ENCODE data around the gene PRSS2.

Gene PRSS2

GRCh38 chr7:142788303-142789289 is 17.8 kb downstream of the PRSS2 start:
- no peak for DNase-seq

DNA sequence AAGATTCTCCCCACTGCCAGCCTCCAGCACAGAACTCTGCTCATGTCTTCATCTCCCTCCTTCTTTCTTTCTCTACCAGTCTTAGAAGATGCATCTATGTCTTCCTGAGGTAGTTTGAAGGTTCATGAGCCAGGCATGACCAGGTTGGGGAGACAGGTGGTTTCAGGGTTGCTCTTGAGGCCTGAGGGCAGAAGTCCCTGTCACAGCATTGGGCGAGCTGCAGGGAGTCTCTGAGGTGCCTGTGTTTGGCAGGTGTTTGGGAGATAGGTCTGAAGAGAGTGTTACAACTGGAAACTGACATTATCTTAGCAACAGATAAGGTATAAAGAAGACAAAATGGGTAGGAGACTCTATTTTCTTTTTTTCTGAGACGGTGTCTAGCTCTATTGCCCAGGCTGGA is 18.7 kb downstream of the PRSS2 start:
- DNase-seq = no peak

DNA sequence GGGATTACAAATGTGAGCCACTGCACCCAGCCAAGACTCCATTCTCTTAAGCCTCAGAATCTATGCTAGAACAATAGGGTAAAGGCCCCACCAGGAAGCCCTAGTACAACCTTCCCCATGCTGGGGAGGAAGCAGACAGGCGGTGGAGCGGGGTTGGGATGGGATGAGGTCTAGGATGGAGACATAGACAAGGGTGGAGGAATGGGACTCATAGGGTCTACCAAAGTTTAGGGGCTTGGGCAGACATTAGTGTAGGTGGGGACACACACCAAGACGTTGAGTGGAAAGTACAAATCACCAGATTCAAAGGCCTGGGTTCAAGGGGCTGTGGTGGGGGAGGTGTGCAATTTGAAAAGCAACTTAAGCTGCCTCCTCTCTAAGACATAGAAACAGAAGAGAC is 19.3 kb downstream of the PRSS2 start:
- DNase-seq = no peak

GRCh38 chr7:142790555-142790954 is 19.8 kb downstream of the PRSS2 start:
- no peak for DNase-seq

GRCh38 chr7:142791502-142791901 is 20.7 kb downstream of the PRSS2 start:
- no peak for DNase-seq

DNA sequence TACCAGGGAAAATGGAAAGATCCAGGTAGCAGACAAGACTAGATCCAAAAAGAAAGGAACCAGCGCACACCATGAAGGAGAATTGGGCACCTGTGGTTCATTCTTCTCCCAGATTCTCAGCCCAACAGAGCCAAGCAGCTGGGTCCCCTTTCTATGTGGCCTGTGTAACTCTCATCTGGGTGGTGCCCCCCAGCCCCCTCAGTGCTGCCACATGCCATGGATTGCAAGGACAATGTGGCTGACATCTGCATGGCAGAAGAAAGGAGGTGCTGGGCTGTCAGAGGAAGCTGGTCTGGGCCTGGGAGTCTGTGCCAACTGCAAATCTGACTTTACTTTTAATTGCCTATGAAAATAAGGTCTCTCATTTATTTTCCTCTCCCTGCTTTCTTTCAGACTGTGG is 21.4 kb downstream of the PRSS2 start:
- no peak for DNase-seq

- DNase-seq = no peak
Measured at GRCh38 chr7:142792593-142792992, 21.8 kb downstream of the PRSS2 start.

- DNase-seq = no peak
Measured at GRCh38 chr7:142793156-142793555, 22.4 kb downstream of the PRSS2 start.

DNA sequence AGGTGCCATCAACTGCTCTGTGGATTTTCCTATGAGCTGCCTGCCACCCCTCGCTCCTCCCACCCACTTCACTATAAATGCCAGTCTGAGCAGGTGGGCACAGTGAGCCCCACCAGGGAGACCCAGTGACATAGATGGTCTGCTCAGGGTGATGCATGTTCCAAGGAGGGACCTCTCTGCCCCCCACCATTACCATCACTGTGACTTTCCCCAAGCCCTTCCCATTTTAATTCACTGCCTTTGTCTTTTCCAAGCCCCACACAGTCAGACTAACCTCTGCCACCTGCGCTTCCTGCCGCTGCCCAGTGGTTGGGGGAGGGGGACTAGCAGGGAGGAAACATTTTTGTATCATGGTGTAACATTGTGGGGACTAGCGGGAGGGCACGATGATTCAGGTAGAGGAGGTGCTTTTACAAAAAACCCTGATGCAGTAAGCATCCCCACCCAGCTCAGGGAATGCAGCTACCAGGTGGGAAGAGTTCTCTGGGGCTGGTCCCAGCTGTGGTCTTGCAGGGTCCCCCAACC is 24.6 kb downstream of the PRSS2 start:
- DNase-seq = peak; percentile 62

DNA sequence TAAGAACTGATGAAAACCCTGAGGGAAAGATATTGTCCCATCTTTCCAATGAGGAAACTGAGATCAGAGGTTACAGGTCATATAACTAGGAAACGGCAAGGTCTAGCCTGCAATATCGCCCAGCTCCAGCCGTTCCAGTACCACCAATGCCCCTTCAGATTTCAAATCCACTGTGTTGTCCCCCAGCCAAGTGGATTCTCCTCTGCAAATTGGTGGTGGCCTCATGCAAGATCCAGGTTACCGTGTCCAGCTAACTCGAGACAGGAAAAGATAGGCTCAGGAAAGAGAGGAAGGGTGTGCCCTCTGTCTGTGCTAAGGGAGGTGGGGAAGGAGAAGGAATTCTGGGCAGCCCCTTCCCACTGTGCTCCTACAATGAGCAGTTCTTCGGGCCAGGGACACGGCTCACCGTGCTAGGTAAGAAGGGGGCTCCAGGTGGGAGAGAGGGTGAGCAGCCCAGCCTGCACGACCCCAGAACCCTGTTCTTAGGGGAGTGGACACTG is 25.3 kb downstream of the PRSS2 start:
- no peak for DNase-seq

GRCh38 chr7:142796501-142797390 is 26.0 kb downstream of the PRSS2 start:
- no peak for DNase-seq

DNA sequence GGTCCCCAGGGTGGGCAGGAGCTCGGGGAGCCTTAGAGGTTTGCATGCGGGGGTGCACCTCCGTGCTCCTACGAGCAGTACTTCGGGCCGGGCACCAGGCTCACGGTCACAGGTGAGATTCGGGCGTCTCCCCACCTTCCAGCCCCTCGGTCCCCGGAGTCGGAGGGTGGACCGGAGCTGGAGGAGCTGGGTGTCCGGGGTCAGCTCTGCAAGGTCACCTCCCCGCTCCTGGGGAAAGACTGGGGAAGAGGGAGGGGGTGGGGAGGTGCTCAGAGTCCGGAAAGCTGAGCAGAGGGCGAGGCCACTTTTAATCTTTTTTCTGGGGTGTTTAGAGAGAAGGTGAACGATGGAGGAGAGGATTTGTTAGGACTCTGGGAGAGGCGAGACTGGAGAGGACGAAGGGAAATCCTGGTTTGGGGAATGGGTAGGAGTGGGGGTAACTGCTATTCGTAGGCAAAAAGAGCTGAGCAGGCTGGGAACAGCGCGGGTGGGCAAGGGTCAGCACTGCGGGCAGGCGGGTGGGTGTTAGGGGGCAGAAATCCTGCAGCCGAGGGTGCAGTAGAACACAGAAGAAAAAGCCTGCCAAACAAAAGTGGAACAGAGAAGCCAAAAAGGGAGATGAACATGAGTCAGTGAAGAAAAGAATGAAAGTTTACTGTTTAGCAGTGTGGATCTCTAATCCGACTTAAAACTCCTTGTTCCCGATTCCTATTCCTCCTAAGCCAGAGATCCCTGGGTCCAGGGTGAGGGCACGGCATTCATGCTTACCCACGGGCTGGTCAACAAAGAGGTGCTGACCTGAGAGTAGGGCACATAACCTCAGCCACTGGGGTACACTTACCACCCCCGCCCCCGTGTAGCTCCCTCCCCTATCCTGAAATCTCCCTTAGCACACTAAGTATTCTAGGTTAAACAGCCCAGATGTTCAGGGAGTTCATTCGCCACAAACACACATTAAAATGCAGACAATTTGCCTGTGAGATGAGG is 26.9 kb downstream of the PRSS2 start:
- DNase-seq = no peak

- DNase-seq = no peak
Measured at GRCh38 chr7:142798451-142799436, 28.0 kb downstream of the PRSS2 start.

GRCh38 chr7:142799437-142799835 is 28.7 kb downstream of the PRSS2 start:
- no peak for DNase-seq

DNA sequence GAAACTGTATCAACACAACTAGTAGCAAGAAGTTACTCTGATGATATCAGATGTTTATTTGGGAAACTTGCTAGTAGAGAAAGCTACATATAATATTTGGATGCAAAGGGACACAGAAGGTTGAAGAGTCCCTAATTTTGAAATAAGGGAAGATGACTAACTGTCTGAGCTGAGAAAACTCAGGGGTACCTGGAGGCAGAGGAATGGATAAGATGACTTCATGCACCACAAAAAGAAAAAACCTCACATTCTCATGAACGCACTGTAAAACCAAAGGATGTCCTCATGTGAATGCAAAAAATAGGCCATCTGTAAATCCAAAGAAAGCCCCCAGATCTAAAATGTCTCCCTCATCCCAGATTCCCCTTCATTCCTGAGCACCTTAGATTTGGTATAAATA is 29.3 kb downstream of the PRSS2 start:
- DNase-seq = no peak

GRCh38 chr7:142800699-142801260 is 30.0 kb downstream of the PRSS2 start:
- DNase-seq = no peak

DNA sequence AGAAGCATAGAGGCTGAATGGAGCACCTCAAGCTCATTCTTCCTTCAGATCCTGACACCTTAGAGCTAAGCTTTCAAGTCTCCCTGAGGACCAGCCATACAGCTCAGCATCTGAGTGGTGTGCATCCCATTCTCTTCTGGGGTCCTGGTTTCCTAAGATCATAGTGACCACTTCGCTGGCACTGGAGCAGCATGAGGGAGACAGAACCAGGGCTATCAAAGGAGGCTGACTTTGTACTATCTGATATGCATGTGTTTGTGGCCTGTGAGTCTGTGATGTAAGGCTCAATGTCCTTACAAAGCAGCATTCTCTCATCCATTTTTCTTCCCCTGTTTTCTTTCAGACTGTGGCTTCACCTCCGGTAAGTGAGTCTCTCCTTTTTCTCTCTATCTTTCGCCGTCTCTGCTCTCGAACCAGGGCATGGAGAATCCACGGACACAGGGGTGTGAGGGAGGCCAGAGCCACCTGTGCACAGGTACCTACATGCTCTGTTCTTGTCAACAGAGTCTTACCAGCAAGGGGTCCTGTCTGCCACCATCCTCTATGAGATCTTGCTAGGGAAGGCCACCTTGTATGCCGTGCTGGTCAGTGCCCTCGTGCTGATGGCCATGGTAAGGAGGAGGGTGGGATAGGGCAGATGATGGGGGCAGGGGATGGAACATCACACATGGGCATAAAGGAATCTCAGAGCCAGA is 31.0 kb downstream of the PRSS2 start:
- no peak for DNase-seq

GRCh38 chr7:142802301-142802700 is 31.5 kb downstream of the PRSS2 start:
- DNase-seq = no peak

DNA sequence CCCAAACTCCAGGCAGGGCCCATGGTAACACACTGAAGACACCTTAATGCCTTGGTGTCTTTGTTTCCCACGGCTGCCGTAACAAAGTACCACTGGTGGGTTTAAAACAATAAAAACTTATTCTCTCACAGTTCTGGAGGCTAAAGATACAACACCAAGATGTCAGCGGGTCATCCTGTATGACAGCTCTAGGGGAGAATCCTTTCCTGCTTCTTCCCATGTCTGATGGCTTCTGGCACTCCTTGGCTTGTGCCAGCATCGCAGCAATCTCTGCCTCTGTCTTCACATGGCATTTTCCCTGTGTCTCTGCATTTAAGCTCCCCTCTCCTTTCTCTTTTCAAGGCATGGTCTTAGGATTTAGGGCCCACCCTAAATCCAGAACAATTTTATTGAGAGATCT is 33.1 kb downstream of the PRSS2 start:
- DNase-seq = no peak

DNA sequence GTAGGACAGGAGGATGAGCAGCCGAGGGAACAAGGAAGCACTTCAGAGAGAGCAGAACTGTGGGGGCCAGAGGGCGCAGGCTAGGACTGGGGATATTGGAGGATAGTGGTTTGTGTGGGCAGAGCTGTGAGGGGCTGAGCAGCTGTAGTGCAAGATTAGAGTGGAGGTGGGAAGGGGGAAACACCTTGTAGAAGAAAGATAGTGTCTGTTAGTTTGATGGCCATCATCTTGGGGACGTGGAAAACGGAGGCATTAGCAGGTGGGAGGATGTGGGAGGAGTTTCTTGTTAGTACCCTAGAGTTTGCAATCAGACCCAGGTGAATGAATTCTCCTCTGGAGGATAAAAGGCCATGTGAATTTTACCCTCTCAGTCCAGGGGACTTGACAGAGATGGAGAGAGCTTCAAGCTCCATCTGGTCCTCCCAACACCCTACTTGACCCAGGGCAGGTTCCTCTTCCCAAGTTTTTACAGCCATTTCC is 34.0 kb downstream of the PRSS2 start:
- no peak for DNase-seq

Data from activated T-cell treated with anti-CD3 and anti-CD28 coated beads for 4 hours (primary cell).